HEK293 (cell line): Measurements from ENCODE around the gene TCF12.

Source experiments
- KLF7 ChIP-seq: fragments of 450-650 bp; formaldehyde crosslinking; IDR thresholded peaks from 2 replicates; pipeline ENCODE4 v1.5.1; 2016; ENCODE audit warnings: missing biosample characterization, missing genetic modification characterization, borderline replicate concordance
- SP2 ChIP-seq: fragments of 450-650 bp; formaldehyde crosslinking; IDR thresholded peaks from 2 replicates; pipeline ENCODE4 v1.5.1; 2016; ENCODE audit warnings: missing biosample characterization, missing genetic modification characterization
- ZBTB10 ChIP-seq: fragments of 450-650 bp; formaldehyde crosslinking; IDR thresholded peaks from 2 replicates; pipeline ENCODE4 v1.5.1; 2016; ENCODE audit warnings: missing biosample characterization, missing genetic modification characterization
- ZEB2 ChIP-seq: fragments of 450-650 bp; formaldehyde crosslinking; IDR thresholded peaks from 2 replicates; pipeline ENCODE4 v1.5.1; 2016; ENCODE audit warnings: missing biosample characterization, missing genetic modification characterization
- ZNF10 ChIP-seq: fragments of 450-650 bp; formaldehyde crosslinking; IDR thresholded peaks from 2 replicates; pipeline ENCODE4 v1.5.1; 2017; ENCODE audit warnings: missing biosample characterization, missing genetic modification characterization
- ZNF639 ChIP-seq: fragments of 450-650 bp; formaldehyde crosslinking; IDR thresholded peaks from 2 replicates; pipeline ENCODE4 v1.5.1; 2016; ENCODE audit warnings: missing biosample characterization, missing genetic modification characterization

- no peak for TF ChIP-seq ZBTB10 (tag by site-specific recombination)
- no peak for TF ChIP-seq ZNF10 (tag by site-specific recombination)
- no peak for TF ChIP-seq SP2 (tag by site-specific recombination)
- no peak for TF ChIP-seq ZEB2
- no peak for TF ChIP-seq KLF7 (tag by site-specific recombination)
- TF ChIP-seq ZNF639: no peak
Measured at GRCh38 chr15:56957812-56958406, 39.5 kb downstream of the TCF12 start.
